ENCODE data around the gene TAAR9. TPM values are rescaled to one million over a fixed set of nuclear protein-coding genes. Genes with fewer than 3 reads are reported as not detected.

The TAAR9 gene
- total RNA-seq, 2 donors from 2014 or later, result not detected

DNA sequence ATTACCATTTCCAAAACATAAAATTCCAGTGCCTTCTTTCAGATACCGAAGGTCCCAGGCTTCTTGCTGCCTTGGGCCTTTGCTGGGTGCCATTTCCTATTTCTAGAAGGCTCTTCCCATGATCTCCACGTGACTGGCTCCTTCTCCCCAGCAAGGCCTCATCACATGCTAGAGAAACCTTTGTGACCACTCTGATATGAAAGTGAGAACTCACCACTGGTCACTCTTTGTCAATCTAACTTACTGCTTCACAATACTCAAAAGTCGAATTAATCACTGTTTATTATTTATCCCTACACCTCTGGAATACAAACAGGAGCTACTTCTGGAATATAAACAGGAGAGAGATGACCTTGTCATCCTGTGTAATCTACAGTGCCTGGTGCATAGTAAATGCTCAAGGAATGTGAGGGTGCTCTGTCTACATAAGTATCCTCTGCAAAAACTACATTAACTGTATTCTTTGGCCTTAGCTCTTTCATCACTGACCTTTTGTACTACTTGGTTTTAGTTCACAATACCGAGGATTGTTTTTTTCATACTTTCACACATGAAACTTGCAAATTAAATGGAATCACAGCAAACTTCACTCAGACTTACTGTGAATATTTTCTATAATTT is 26.8 kb upstream of the TAAR9 start:
- DNase-seq, result no peak
- Histone ChIP-seq H3K27me3 (ENCODE audit: control insufficient read depth, insufficient read depth, low read length, poor library complexity, severe bottlenecking) (peaks cover 25% of the 10 kb centered on the region), H3K9me3 (ENCODE audit: control insufficient read depth, low read length) (no peaks in the 10 kb centered on the region), H3K9ac (ENCODE audit: extremely low read depth, low read length, poor library complexity, severe bottlenecking) (no peak overlapping the region), H3K27ac (ENCODE audit: low read depth, low read length) (no peak overlapping the region), H3K4me3 (ENCODE audit: low read length) (peak overlapping the region; percentile 96), H3K4me1 (ENCODE audit: control insufficient read depth, insufficient read depth, low read length) (peaks cover 3% of the 10 kb centered on the region), H3K36me3 (ENCODE audit: control insufficient read depth, insufficient read depth, low read length) (no peaks in the 10 kb centered on the region)
- Mint-ChIP-seq H3K36me3 (ENCODE audit: low read depth) (peaks cover 4% of the 10 kb centered on the region), H3K4me1 (peaks cover 19% of the 10 kb centered on the region), H3K27ac (no peak overlapping the region), H3K9me3 (no peaks in the 10 kb centered on the region), H3K27me3 (ENCODE audit: insufficient read depth) (peaks cover 23% of the 10 kb centered on the region), H3K4me3 (peak overlapping the region; percentile 86)
- no peak for TF ChIP-seq CTCF (conservative IDR thresholded peaks at IDR 0.05)
- 83 to 84% methylated on average over 4 of the region's 4 CpGs for WGBS, 2 experiments (ENCODE audit: insufficient coverage in 1 of 2, insufficient read length in 1 of 2)

DNA sequence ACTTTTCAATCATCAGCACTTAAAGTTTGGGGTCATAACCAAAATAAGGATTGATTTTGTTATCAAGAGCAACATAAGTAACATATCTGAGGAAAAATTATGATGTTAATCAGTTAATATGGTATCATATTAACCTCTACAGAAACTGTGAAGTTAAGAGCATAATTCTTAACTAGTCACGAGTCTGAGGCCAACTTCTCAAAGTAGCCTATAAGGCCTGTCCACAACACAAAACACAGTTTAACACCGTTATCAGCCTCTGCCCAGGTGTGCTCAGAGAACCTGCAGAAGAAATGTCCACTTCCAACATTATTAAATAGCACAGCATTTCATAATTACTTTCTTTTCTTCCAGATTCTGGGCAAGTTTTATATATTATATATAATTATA is 26.3 kb upstream of the TAAR9 start:
- Mint-ChIP-seq H3K9me3 (no peaks in the 10 kb centered on the region), H3K27ac (no peak overlapping the region), H3K36me3 (ENCODE audit: low read depth) (peaks cover 2% of the 10 kb centered on the region), H3K4me3 (peak overlapping the region; percentile 86), H3K4me1 (peaks cover 19% of the 10 kb centered on the region), H3K27me3 (ENCODE audit: insufficient read depth) (peaks cover 28% of the 10 kb centered on the region)
- Histone ChIP-seq H3K4me3 (ENCODE audit: low read length) (peak overlapping the region; percentile 96), H3K36me3 (ENCODE audit: control insufficient read depth, insufficient read depth, low read length) (no peaks in the 10 kb centered on the region), H3K9me3 (ENCODE audit: control insufficient read depth, low read length) (no peaks in the 10 kb centered on the region), H3K9ac (ENCODE audit: extremely low read depth, low read length, poor library complexity, severe bottlenecking) (peak overlapping the region; percentile 78), H3K27ac (ENCODE audit: low read depth, low read length) (no peak overlapping the region), H3K4me1 (ENCODE audit: control insufficient read depth, insufficient read depth, low read length) (peaks cover 3% of the 10 kb centered on the region), H3K27me3 (ENCODE audit: control insufficient read depth, insufficient read depth, low read length, poor library complexity, severe bottlenecking) (peaks cover 27% of the 10 kb centered on the region)
- no peak for DNase-seq
- TF ChIP-seq CTCF (conservative IDR thresholded peaks at IDR 0.05), result no peak
- 52 to 83% methylated on average over 1 to 2 of the region's 2 CpGs for WGBS, 2 experiments (ENCODE audit: insufficient coverage in 1 of 2, insufficient read length in 1 of 2)

GRCh38 chr6:132512342-132512637 is 25.8 kb upstream of the TAAR9 start:
- 1% methylated on average over 7 of the region's 7 CpGs; no CpG with 5 or more reads in 1 of the 2 experiments for WGBS, 2 experiments (ENCODE audit: insufficient coverage in 1 of 2, insufficient read length in 1 of 2)
- Mint-ChIP-seq H3K36me3 (ENCODE audit: low read depth) (no peaks in the 10 kb centered on the region), H3K4me3 (peak overlapping the region; percentile 86), H3K9me3 (no peaks in the 10 kb centered on the region), H3K27me3 (ENCODE audit: insufficient read depth) (peaks cover 30% of the 10 kb centered on the region), H3K4me1 (peaks cover 19% of the 10 kb centered on the region), H3K27ac (peak overlapping the region; percentile 82)
- no peak for TF ChIP-seq CTCF (conservative IDR thresholded peaks at IDR 0.05)
- H3K36me3 ChIP-seq (ENCODE audit: control insufficient read depth, insufficient read depth, low read length), result no peaks in the 10 kb centered on the region
- H3K9me3 ChIP-seq (ENCODE audit: control insufficient read depth, low read length), result no peaks in the 10 kb centered on the region
- H3K4me1 ChIP-seq (ENCODE audit: control insufficient read depth, insufficient read depth, low read length), result peaks cover 3% of the 10 kb centered on the region
- no peak overlapping the region for H3K27ac ChIP-seq (ENCODE audit: low read depth, low read length)
- no peak for DNase-seq
- peak overlapping the region; percentile 96 for H3K4me3 ChIP-seq (ENCODE audit: low read length)
- peak overlapping the region; percentile 78 for H3K9ac ChIP-seq (ENCODE audit: extremely low read depth, low read length, poor library complexity, severe bottlenecking)
- peaks cover 27% of the 10 kb centered on the region for H3K27me3 ChIP-seq (ENCODE audit: control insufficient read depth, insufficient read depth, low read length, poor library complexity, severe bottlenecking)
